HepG2 (cell line): Measurements from ENCODE around the gene KLF9. TPM values are rescaled to one million over a fixed set of nuclear protein-coding genes. Genes with fewer than 3 reads are reported as not detected.

ENCODE experiments used
- ARNT2 ChIP-seq: sonication (generic); formaldehyde crosslinking; IDR thresholded peaks from 2 replicates; pipeline ENCODE4 v1.8.0; 2022; ENCODE audit warnings: mild to moderate bottlenecking, low read depth, missing genetic modification reagents, moderate library complexity
- CEBPB ChIP-seq: IDR thresholded peaks from 2 replicates; pipeline ENCODE4 v1.6.1; 2011; ENCODE audit warnings: low read depth, low read length, improper control_type of control experiment, borderline replicate concordance
- EEA1 ChIP-seq: sonication (generic); formaldehyde crosslinking; IDR thresholded peaks from 2 replicates; pipeline ENCODE4 v1.5.1; 2020; ENCODE audit warnings: mild to moderate bottlenecking, missing genetic modification reagents, borderline replicate concordance
- FOSL1 ChIP-seq: sonication (generic); formaldehyde crosslinking; IDR thresholded peaks from 2 replicates; pipeline ENCODE4 v1.9.0; 2021; ENCODE audit warnings: missing genetic modification reagents, borderline replicate concordance
- FOXM1 ChIP-seq: sonication (generic); formaldehyde crosslinking; IDR thresholded peaks from 2 replicates; pipeline ENCODE4 v1.5.0; 2020; ENCODE audit warnings: missing genetic modification reagents
- FOXP1 ChIP-seq, 2 experiments: fragments of 450-650 bp in 1 of 2; IDR thresholded peaks; 2 replicates each; pipeline ENCODE4 v1.6.1; 2017 to 2018; ENCODE audit warnings: antibody characterized with exemption in 1 of 2
- ISL2 ChIP-seq: sonication (generic); formaldehyde crosslinking; IDR thresholded peaks from 2 replicates; pipeline ENCODE4 v1.5.0; 2020; ENCODE audit warnings: missing genetic modification reagents
- KDM5A ChIP-seq: fragments of 200-600 bp; sonication (generic); IDR thresholded peaks from 2 replicates; pipeline ENCODE4 v1.7.0; 2018; ENCODE audit warnings: antibody characterized with exemption, mild to moderate bottlenecking, low read length, borderline replicate concordance
- KLF13 ChIP-seq: sonication (generic); formaldehyde crosslinking; IDR thresholded peaks from 2 replicates; pipeline ENCODE4 v1.4.0; 2020; ENCODE audit warnings: mild to moderate bottlenecking, missing genetic modification reagents
- NR3C1 ChIP-seq: sonication (generic); formaldehyde crosslinking; IDR thresholded peaks from 2 replicates; pipeline ENCODE4 v1.4.0; 2020; ENCODE audit warnings: missing genetic modification reagents
- PAWR ChIP-seq: sonication (generic); formaldehyde crosslinking; IDR thresholded peaks from 2 replicates; pipeline ENCODE4 v1.4.0; 2020; ENCODE audit warnings: missing genetic modification reagents, mild to moderate bottlenecking, borderline replicate concordance
- SALL2 ChIP-seq: sonication (generic); formaldehyde crosslinking; IDR thresholded peaks from 2 replicates; pipeline ENCODE4 v1.8.1; 2023; ENCODE audit warnings: mild to moderate bottlenecking, missing genetic modification reagents, inconsistent platforms
- TFAP4 ChIP-seq: sonication (generic); IDR thresholded peaks from 2 replicates; pipeline ENCODE4 v1.6.1; 2016; ENCODE audit warnings: low read depth, borderline replicate concordance
- ZBTB3 ChIP-seq: sonication (generic); formaldehyde crosslinking; IDR thresholded peaks from 2 replicates; pipeline ENCODE4 v1.4.0; 2020; ENCODE audit warnings: low read depth, mild to moderate bottlenecking, moderate library complexity, missing genetic modification reagents, borderline replicate concordance
- ZBTB42 ChIP-seq: sonication (generic); formaldehyde crosslinking; IDR thresholded peaks from 2 replicates; pipeline ENCODE4 v1.5.0; 2020; ENCODE audit warnings: mild to moderate bottlenecking, missing genetic modification reagents
- ZFAT ChIP-seq: sonication (generic); formaldehyde crosslinking; conservative IDR thresholded peaks from 2 replicates; pipeline ENCODE4 v1.8.1; 2023; ENCODE audit warnings: missing genetic modification reagents, inconsistent platforms
- ZFP82 ChIP-seq: sonication (generic); formaldehyde crosslinking; IDR thresholded peaks from 2 replicates; pipeline ENCODE4 v1.5.1; 2020; ENCODE audit warnings: mild to moderate bottlenecking, missing genetic modification reagents, borderline replicate concordance
- ZNF160 ChIP-seq: sonication (generic); formaldehyde crosslinking; IDR thresholded peaks from 2 replicates; pipeline ENCODE4 v1.8.0; 2022; ENCODE audit warnings: mild to moderate bottlenecking, inconsistent platforms, missing genetic modification reagents
- ZNF326 ChIP-seq: sonication (generic); formaldehyde crosslinking; IDR thresholded peaks from 2 replicates; pipeline ENCODE4 v1.4.0; 2020; ENCODE audit warnings: missing genetic modification reagents, borderline replicate concordance
- ZNF451 ChIP-seq: sonication (generic); formaldehyde crosslinking; IDR thresholded peaks from 2 replicates; pipeline ENCODE4 v1.5.0; 2020; ENCODE audit warnings: mild to moderate bottlenecking, missing genetic modification reagents
- ZNF597 ChIP-seq: sonication (generic); formaldehyde crosslinking; IDR thresholded peaks from 2 replicates; pipeline ENCODE4 v1.5.0; 2020; ENCODE audit warnings: missing genetic modification reagents
- ZNF761 ChIP-seq: sonication (generic); formaldehyde crosslinking; conservative IDR thresholded peaks from 2 replicates; pipeline ENCODE4 v1.4.0; 2020; ENCODE audit warnings: mild to moderate bottlenecking, missing genetic modification reagents
- ZNF816 ChIP-seq: sonication (generic); formaldehyde crosslinking; IDR thresholded peaks from 2 replicates; pipeline ENCODE4 v1.8.0; 2022; ENCODE audit warnings: missing genetic modification reagents, mild to moderate bottlenecking, borderline replicate concordance
- ZNF850 ChIP-seq: sonication (generic); formaldehyde crosslinking; conservative IDR thresholded peaks from 2 replicates; pipeline ENCODE4 v1.9.0; 2021; ENCODE audit warnings: mild to moderate bottlenecking, missing genetic modification reagents
- ZNF878 ChIP-seq: sonication (generic); formaldehyde crosslinking; IDR thresholded peaks from 2 replicates; pipeline ENCODE4 v1.8.1; 2023; ENCODE audit warnings: mild to moderate bottlenecking, missing genetic modification reagents, moderate library complexity
- polyA plus RNA-seq, 8 experiments: library from polyadenylated mRNA; depleted of rRNA in 3 of 8; stranded (reverse) in 7 of 8; unstranded in 1 of 8; fragments of >200 nt; fragmentation: Illumina TruSeq in 4 of 8; extraction: Trizol in 4 of 8; gene quantifications; 2 replicates each; pipeline versions ENCODE4 v1.2.1 to v1.2.3, GENCODE V29; 2011 to 2016; ENCODE audit warnings: low read depth in 4 of 8, missing spikeins in 1 of 8, mixed read lengths in 1 of 8; ENCODE audit not compliant: insufficient read depth in 1 of 8
- total RNA-seq, 5 experiments: library from RNA; depleted of rRNA; stranded (reverse); fragments of >200 nt; fragmentation: Illumina TruSeq; extraction: Trizol; gene quantifications; 2 replicates each; pipeline ENCODE4 v1.2.3, GENCODE V29; 2016; ENCODE audit warnings: low read depth in 1 of 5
- TF ChIP-seq, protein P1 (sequence below): sonication (generic); formaldehyde crosslinking; IDR thresholded peaks from 2 replicates; pipeline ENCODE4 v1.8.1; 2023; ENCODE audit warnings: missing genetic modification reagents, mild to moderate bottlenecking, borderline replicate concordance
- TF ChIP-seq, protein P2 (sequence below): sonication (generic); formaldehyde crosslinking; IDR thresholded peaks from 2 replicates; pipeline ENCODE4 v1.5.0; 2020; ENCODE audit warnings: missing genetic modification reagents

KLF9 gene
- total and polyA plus RNA-seq, 2 of the 13 experiments (the other 11 are each of a cell fraction or from before 2014, with no cell fraction given) = 5.7 to 7.2 TPM

DNA sequence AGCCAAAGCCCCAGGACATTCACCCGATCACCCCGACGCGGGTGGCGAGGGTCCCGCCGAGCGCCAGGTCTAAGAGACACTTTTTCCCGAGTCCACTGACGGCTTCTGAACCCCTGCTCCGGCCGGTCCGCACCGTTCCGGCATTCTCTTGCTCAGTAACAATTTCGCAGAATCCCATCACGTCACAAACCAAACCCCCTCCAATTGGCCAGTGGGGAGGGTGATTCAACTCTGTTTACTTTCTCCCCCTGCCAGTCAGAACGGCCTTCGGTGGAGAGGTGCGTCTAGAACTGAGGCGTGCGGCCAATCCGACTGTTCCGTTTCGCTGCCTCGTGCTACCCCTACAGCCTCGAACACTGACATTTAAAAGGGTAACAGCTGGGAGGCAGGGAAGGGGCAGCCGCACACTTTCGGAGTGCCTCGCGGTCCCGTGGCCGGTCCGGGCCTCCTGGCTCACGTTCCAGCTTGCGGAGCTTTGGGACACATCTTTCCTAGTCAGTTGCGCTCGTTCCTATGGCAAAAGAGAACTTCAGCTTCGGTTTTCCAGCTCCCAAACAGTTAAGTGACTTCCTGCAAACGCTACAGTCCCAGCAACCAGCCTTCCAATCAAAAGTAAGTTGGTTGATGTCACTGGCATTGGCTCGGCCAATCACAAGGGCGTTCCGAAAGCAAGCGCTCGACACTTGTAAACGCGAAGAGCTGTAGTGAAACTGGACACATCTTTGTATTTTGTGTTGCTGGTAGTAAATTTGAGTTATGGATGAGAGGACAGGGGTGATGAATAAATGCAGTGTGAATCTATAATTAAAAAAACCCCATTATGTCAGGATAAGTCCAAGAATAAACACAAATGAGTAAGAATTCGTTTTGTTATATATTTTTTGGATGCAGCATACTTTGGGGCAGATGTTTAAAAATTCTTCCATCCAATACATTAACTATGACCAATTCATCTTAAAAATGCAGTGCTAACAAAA, at the start of gene KLF9 (continued):
- TF ChIP-seq ZNF160 (CRISPR knock-in tag) (0 out of 2 replicates have a peak, but pooled peaks have one; percentile 69), ZBTB3 (0 out of 2 replicates have a peak, but pooled peaks have one; percentile 67), ZNF850 (CRISPR knock-in tag) (0 out of 2 replicates have a peak, but pooled peaks have one; percentile 21), KLF13 (CRISPR knock-in tag) (0 out of 2 replicates have a peak, but pooled peaks have one; percentile 57), FOXP1 (IDR thresholded peaks at IDR 0.05) (no peak), FOXP1 (CRISPR knock-in tag; IDR thresholded peaks at IDR 0.05) (peak; percentile 18; the same call in 1 of the 2 replicates), PAWR (no peak), TFAP4 (peak; percentile 81; the same call in 1 of the 2 replicates), SALL2 (CRISPR knock-in tag) (peak; percentile 49; the same call in 1 of the 2 replicates), EEA1 (CRISPR knock-in tag) (no peak), ZNF761 (CRISPR knock-in tag) (peak; percentile 56; the same call in 1 of the 2 replicates), FOSL1 (CRISPR knock-in tag) (no peak), ZFAT (no peak), KDM5A (no peak), ZNF597 (CRISPR knock-in tag) (no peak), FOXM1 (no peak), ZNF816 (peak; percentile 75; the same call in 1 of the 2 replicates), NR3C1 (CRISPR knock-in tag) (no peak), ISL2 (CRISPR knock-in tag) (no peak), ZNF878 (CRISPR knock-in tag) (no peak; the same call in none of the 2 replicates), ARNT2 (CRISPR knock-in tag) (peak; percentile 88), CEBPB (no peak), ZFP82 (CRISPR knock-in tag) (0 out of 2 replicates have a peak, but pooled peaks have one; percentile 45), ZNF451 (CRISPR knock-in tag) (no peak), ZBTB42 (CRISPR knock-in tag) (no peak), ZNF326 (no peak)
- TF ChIP-seq, protein P1, sequence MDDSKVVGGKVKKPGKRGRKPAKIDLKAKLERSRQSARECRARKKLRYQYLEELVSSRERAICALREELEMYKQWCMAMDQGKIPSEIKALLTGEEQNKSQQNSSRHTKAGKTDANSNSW (CRISPR knock-in tag) = no peak
- TF ChIP-seq, protein P2, sequence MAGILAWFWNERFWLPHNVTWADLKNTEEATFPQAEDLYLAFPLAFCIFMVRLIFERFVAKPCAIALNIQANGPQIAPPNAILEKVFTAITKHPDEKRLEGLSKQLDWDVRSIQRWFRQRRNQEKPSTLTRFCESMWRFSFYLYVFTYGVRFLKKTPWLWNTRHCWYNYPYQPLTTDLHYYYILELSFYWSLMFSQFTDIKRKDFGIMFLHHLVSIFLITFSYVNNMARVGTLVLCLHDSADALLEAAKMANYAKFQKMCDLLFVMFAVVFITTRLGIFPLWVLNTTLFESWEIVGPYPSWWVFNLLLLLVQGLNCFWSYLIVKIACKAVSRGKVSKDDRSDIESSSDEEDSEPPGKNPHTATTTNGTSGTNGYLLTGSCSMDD = no peak
